K562 (cell line): ENCODE data around the gene IGF1R.

Experiments used
- CBX8 ChIP-seq: fragments of 200-600 bp; sonication (generic); IDR thresholded peaks from 2 replicates; pipeline ENCODE4 v1.6.1; 2012; ENCODE audit warnings: borderline replicate concordance, mixed run types, low read depth, mild to moderate bottlenecking, moderate library complexity, mixed read lengths, low read length, control low read depth, inconsistent platforms; ENCODE audit not compliant: poor library complexity, severe bottlenecking; ENCODE audit errors: extremely low read depth
- CTCF ChIP-seq, 3 experiments: IDR thresholded peaks in 2 of 3; conservative IDR thresholded peaks in 1 of 3; 2 replicates each; pipeline ENCODE4 v1.5.1; 2011 to 2012; ENCODE audit warnings: low read length in 3 of 3, mild to moderate bottlenecking in 3 of 3, control low read depth in 2 of 3, improper control_type of control experiment in 1 of 3, inconsistent platforms in 1 of 3, low read depth in 1 of 3, mixed read lengths in 1 of 3, moderate library complexity in 1 of 3; ENCODE audit not compliant: insufficient read depth in 2 of 3
- DIDO1 ChIP-seq: fragments of 450-650 bp; IDR thresholded peaks from 2 replicates; pipeline ENCODE4 v1.6.1; 2016; ENCODE audit warnings: low read depth, missing biosample characterization, missing genetic modification characterization
- EZH2 ChIP-seq: IDR thresholded peaks from 2 replicates; pipeline ENCODE4 v1.6.1; 2012; ENCODE audit warnings: low read depth, mild to moderate bottlenecking, inconsistent platforms, low read length, borderline replicate concordance
- FOXO4 ChIP-seq: fragments of 450-650 bp; formaldehyde crosslinking; IDR thresholded peaks from 2 replicates; pipeline ENCODE4 v1.4.0; 2020; ENCODE audit warnings: mild to moderate bottlenecking, moderate library complexity
- HDAC6 ChIP-seq: IDR thresholded peaks from 2 replicates; pipeline ENCODE4 v1.6.1; 2012; ENCODE audit warnings: low read depth, mild to moderate bottlenecking, control low read depth, inconsistent platforms, low read length, moderate library complexity
- POLR2A ChIP-seq: fragments of 450-650 bp; conservative IDR thresholded peaks from 2 replicates; pipeline ENCODE4 v1.6.1; 2016
- USF1 ChIP-seq: sonication (generic); formaldehyde crosslinking; IDR thresholded peaks from 2 replicates; pipeline ENCODE4 v1.9.0; 2022; ENCODE audit warnings: mild to moderate bottlenecking, missing genetic modification reagents
- ZNF324 ChIP-seq: fragments of 250-450 bp; sonication (Bioruptor Pico); IDR thresholded peaks from 2 replicates; pipeline ENCODE4 v1.4.0; 2020; ENCODE audit warnings: mild to moderate bottlenecking
- ZNF766 ChIP-seq: fragments of 200-800 bp; sonication (Bioruptor generic); conservative IDR thresholded peaks from 2 replicates; pipeline ENCODE4 v1.6.1; 2016; ENCODE audit warnings: missing genetic modification characterization, missing compliant biosample characterization
- ZSCAN32 ChIP-seq: fragments of 450-650 bp; formaldehyde crosslinking; IDR thresholded peaks from 2 replicates; pipeline ENCODE4 v1.4.0; 2020; ENCODE audit warnings: mild to moderate bottlenecking, moderate library complexity
- TF ChIP-seq, protein P1 (sequence below): sonication (generic); formaldehyde crosslinking; IDR thresholded peaks from 2 replicates; pipeline ENCODE4 v1.8.0; 2023; ENCODE audit warnings: mild to moderate bottlenecking, missing genetic modification reagents

GRCh38 chr15:98683831-98684230 is 35.5 kb downstream of the IGF1R start:
- TF ChIP-seq DIDO1 (tag) (no peak), ZNF324 (CRISPR knock-in tag) (no peak), POLR2A (no peak), USF1 (CRISPR knock-in tag) (no peak), CBX8 (no peak), CTCF (IDR thresholded peaks at IDR 0.05 in 2 of 3, conservative IDR thresholded peaks at IDR 0.05 in 1 of 3; ENCODE audit: insufficient read depth in 2 of 3, low read depth in 1 of 3, low read length in 3 of 3) (no peak), ZNF766 (CRISPR knock-in tag) (no peak), ZSCAN32 (CRISPR knock-in tag) (no peak), EZH2 (no peak), HDAC6 (no peak), FOXO4 (no peak)
- TF ChIP-seq, protein P1, sequence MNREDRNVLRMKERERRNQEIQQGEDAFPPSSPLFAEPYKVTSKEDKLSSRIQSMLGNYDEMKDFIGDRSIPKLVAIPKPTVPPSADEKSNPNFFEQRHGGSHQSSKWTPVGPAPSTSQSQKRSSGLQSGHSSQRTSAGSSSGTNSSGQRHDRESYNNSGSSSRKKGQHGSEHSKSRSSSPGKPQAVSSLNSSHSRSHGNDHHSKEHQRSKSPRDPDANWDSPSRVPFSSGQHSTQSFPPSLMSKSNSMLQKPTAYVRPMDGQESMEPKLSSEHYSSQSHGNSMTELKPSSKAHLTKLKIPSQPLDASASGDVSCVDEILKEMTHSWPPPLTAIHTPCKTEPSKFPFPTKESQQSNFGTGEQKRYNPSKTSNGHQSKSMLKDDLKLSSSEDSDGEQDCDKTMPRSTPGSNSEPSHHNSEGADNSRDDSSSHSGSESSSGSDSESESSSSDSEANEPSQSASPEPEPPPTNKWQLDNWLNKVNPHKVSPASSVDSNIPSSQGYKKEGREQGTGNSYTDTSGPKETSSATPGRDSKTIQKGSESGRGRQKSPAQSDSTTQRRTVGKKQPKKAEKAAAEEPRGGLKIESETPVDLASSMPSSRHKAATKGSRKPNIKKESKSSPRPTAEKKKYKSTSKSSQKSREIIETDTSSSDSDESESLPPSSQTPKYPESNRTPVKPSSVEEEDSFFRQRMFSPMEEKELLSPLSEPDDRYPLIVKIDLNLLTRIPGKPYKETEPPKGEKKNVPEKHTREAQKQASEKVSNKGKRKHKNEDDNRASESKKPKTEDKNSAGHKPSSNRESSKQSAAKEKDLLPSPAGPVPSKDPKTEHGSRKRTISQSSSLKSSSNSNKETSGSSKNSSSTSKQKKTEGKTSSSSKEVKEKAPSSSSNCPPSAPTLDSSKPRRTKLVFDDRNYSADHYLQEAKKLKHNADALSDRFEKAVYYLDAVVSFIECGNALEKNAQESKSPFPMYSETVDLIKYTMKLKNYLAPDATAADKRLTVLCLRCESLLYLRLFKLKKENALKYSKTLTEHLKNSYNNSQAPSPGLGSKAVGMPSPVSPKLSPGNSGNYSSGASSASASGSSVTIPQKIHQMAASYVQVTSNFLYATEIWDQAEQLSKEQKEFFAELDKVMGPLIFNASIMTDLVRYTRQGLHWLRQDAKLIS: no peak
